Activated CD4-positive, alpha-beta T cell treated with anti-CD3 and anti-CD28 coated beads, Interleukin-2, amount 10 ng/mL, durations not matched to agents 7 days and 5 days (primary cell): ENCODE data around the gene PRICKLE2. TPM values are rescaled to one million over a fixed set of nuclear protein-coding genes. Genes with fewer than 3 reads are reported as not detected.

Experiments used
- CTCF ChIA-PET: fragments of 350-600 bp; sonication (Branson Sonifier 250); formaldehyde crosslinking; loops from one replicate; lab custom pipeline; 2021; ENCODE audit warnings: antibody characterized with exemption; lab: Charles Lee
- POLR2A ChIA-PET: fragments of 350-600 bp; sonication (Branson Sonifier 250); formaldehyde crosslinking; loops from one replicate; lab custom pipeline; 2021; ENCODE audit warnings: antibody characterized with exemption; lab: Charles Lee
- DNase-seq: peaks from one replicate; pipeline ENCODE4 v3.0.0-alpha.2; 2020
- H3K27ac Mint-ChIP-seq: one replicate; pipeline ENCODE4 v1.8.0; 2021; ENCODE audit warnings: mild to moderate bottlenecking, moderate library complexity, mixed read lengths
- H3K27me3 Mint-ChIP-seq: one replicate; pipeline ENCODE4 v1.8.0; 2021; ENCODE audit warnings: mixed read lengths
- H3K36me3 Mint-ChIP-seq: one replicate; pipeline ENCODE4 v1.8.0; 2021; ENCODE audit warnings: low read depth, mixed read lengths
- H3K4me1 Mint-ChIP-seq: one replicate; pipeline ENCODE4 v1.8.0; 2021; ENCODE audit warnings: mixed read lengths
- H3K4me3 Mint-ChIP-seq: one replicate; pipeline ENCODE4 v1.8.0; 2021; ENCODE audit warnings: mild to moderate bottlenecking, moderate library complexity, mixed read lengths
- H3K9me3 Mint-ChIP-seq: one replicate; pipeline ENCODE4 v1.8.0; 2021; ENCODE audit warnings: mixed read lengths
- total RNA-seq, 2 experiments: library from RNA; stranded (reverse); gene quantifications; one replicate each; pipeline ENCODE4 v1.2.3, GENCODE V29; 2021

The PRICKLE2 gene
- total RNA-seq, 2 experiments from 2014 or later, result not detected

DNA sequence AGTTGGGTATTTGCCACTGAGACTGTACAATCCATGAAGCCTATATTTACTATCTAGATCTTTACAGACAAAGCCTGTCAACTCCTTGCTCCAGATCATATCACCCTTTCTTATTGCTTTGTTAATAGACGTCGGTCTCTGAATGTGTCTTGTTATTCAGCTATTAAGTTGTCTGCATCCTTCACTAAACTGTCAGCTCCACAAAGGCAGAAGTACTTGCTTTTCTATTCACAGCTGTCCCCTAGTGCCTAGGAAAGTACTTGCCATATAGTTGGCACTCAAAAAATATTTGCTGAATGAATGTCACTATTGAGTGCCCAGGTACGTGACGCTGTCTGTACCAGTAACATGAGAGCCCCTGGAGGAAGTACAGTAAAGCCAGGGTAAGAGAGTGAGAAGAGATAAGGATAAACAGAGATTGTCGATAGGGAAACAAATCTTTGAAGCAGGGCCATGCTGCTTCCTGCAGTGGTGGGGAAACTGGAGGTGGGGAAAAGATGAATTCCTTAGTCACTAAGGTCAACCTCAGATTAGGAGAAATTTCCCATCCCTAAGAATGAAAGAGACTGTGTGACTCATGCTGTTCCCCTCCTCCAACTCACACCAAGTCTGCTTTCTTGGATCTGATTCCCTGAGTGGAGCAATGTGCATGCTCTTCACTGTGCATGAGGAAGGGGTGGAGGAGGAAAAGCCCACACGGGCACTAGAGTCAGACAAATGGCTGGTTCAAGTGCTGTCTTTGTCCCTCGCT lies 36.3 kb downstream of the PRICKLE2 start:
- ChIA-PET CTCF (no interaction called here), POLR2A (no interaction called here)
- no peak for DNase-seq
- Mint-ChIP-seq H3K4me1 (no peaks in the 10 kb centered on the region), H3K9me3 (no peaks in the 10 kb centered on the region), H3K27ac (no peak overlapping the region), H3K36me3 (no peaks in the 10 kb centered on the region), H3K4me3 (no peak overlapping the region), H3K27me3 (peaks cover 3% of the 10 kb centered on the region)

- POLR2A ChIA-PET, result no interaction called here
- Mint-ChIP-seq H3K4me3 (no peak overlapping the region), H3K4me1 (no peaks in the 10 kb centered on the region)
Observed at GRCh38 chr3:64187065-64187959, 38.0 kb downstream of the PRICKLE2 start.

GRCh38 chr3:64186667-64187064 lies 38.6 kb downstream of the PRICKLE2 start:
- ChIA-PET POLR2A (no interaction called here), CTCF (no interaction called here)
- Mint-ChIP-seq H3K27ac (no peak overlapping the region), H3K9me3 (no peaks in the 10 kb centered on the region), H3K27me3 (peaks cover 1% of the 10 kb centered on the region), H3K4me3 (no peak overlapping the region), H3K4me1 (no peaks in the 10 kb centered on the region), H3K36me3 (no peaks in the 10 kb centered on the region)
- DNase-seq, result no peak

More at GRCh38 chr3:64187065-64187959, 38.0 kb downstream of the PRICKLE2 start:
- H3K27ac Mint-ChIP-seq, result no peak overlapping the region
- H3K36me3 Mint-ChIP-seq, result no peaks in the 10 kb centered on the region
- H3K9me3 Mint-ChIP-seq, result no peaks in the 10 kb centered on the region
- DNase-seq, result no peak
- H3K27me3 Mint-ChIP-seq, result peaks cover 1% of the 10 kb centered on the region
- CTCF ChIA-PET, result interaction anchor here (1.0 kb wide), 1 partner anchor 164 kb away, joined by 4 read pairs; the partner anchor contains the start of gene PSMD6

DNA sequence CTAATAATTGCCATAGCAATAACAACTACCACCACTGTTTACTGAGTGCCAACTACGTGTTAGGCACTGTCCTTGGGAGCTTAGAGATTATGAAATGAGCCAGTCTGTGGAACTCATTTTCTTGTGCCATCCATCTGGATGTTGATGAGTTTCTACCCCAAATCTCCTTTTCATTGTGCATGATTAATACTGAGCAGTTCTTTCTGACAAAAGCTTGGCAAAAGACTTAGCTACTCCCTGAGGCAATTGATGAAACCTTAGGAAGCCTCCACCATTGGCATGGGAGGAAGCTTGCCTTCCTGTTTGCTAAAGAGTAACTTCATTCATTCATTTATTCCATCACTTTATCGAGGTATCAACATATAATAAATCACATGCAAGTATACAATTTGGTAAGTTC lies 39.8 kb downstream of the PRICKLE2 start:
- H3K27ac Mint-ChIP-seq, result no peak overlapping the region
- DNase-seq, result no peak
- H3K4me3 Mint-ChIP-seq, result no peak overlapping the region
- H3K36me3 Mint-ChIP-seq, result no peaks in the 10 kb centered on the region
- H3K9me3 Mint-ChIP-seq, result no peaks in the 10 kb centered on the region
- no peaks in the 10 kb centered on the region for H3K4me1 Mint-ChIP-seq
- peaks cover 1% of the 10 kb centered on the region for H3K27me3 Mint-ChIP-seq
- ChIA-PET POLR2A (no interaction called here), CTCF (no interaction called here)

DNA sequence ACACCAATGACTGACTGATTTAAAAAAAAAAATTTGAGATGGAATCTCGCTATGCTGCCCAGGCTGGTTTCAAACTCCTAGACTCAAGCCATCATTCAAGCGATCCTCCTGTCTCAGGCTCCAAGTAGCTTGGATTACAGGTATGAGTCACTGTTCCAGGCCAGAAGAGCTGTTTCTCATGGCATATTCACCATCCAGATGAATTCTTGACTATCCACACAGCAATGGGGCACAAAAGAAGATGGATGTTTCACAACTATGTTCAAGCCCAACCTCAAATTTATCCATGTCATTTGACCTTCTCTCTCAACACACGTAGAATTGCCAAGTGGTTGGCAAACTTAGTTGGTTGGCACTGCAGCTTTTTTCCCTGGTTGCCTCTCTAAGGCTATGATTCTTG lies 40.6 kb downstream of the PRICKLE2 start:
- Mint-ChIP-seq H3K27me3 (peaks cover 1% of the 10 kb centered on the region), H3K4me3 (no peak overlapping the region), H3K36me3 (no peaks in the 10 kb centered on the region), H3K9me3 (no peaks in the 10 kb centered on the region), H3K4me1 (no peaks in the 10 kb centered on the region), H3K27ac (no peak overlapping the region)
- no peak for DNase-seq
- ChIA-PET POLR2A (no interaction called here), CTCF (interaction anchor here (0.6 kb wide), 1 partner anchor 1588 kb away, joined by 4 read pairs; no protein-coding TSS in a partner anchor)

DNA sequence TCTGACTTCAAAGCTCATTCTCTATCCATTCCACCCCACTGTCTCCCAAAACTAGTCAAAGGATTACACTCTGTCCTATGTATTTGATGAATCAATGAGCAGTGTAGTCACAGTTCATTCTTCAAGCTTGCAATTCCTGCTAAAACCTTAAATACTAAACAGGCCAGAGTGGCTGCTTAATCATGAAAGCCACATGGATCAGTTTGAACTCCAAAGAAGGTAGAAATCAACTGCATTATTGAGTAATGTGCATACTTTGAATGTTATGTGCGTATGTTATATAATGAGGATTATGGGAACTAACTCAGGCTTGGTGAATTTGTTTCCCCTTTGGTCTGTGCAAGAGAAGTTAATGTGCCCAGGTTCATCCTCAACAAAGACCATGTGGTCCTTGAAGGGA lies 45.4 kb downstream of the PRICKLE2 start:
- Mint-ChIP-seq H3K4me3 (no peak overlapping the region), H3K27me3 (no peaks in the 10 kb centered on the region), H3K4me1 (no peaks in the 10 kb centered on the region), H3K36me3 (no peaks in the 10 kb centered on the region), H3K9me3 (no peaks in the 10 kb centered on the region), H3K27ac (no peak overlapping the region)
- ChIA-PET POLR2A (no interaction called here), CTCF (no interaction called here)
- no peak for DNase-seq

DNA sequence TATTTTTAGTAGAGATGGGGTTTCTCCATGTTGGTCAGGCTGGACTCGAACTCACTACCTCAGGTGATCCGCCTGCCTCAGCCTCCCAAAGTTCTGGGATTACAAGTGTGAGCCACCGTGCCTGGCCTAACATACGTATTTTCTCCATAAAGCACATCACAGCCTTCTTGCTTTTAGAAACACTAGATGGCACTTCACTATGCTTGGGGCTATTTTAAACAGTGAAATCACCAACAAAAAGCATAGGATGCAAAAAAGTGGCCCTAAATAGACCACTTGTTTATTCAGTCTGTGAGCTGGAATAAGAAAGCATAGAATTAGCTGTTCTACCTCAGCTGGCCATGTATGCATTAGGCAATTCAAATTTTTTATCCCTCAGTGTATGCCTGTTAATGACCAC lies 46.0 kb downstream of the PRICKLE2 start:
- no peak for DNase-seq
- Mint-ChIP-seq H3K27me3 (no peaks in the 10 kb centered on the region), H3K4me1 (no peaks in the 10 kb centered on the region), H3K9me3 (no peaks in the 10 kb centered on the region), H3K36me3 (no peaks in the 10 kb centered on the region), H3K4me3 (no peak overlapping the region), H3K27ac (no peak overlapping the region)
- CTCF ChIA-PET, result interaction anchor here (0.7 kb wide), 1 partner anchor 721 kb away, joined by 3 read pairs; no protein-coding TSS in a partner anchor
- POLR2A ChIA-PET, result no interaction called here

GRCh38 chr3:64178419-64178818 lies 46.8 kb downstream of the PRICKLE2 start:
- ChIA-PET CTCF (no interaction called here), POLR2A (no interaction called here)
- Mint-ChIP-seq H3K27ac (no peak overlapping the region), H3K4me1 (no peaks in the 10 kb centered on the region), H3K4me3 (no peak overlapping the region), H3K27me3 (no peaks in the 10 kb centered on the region), H3K36me3 (no peaks in the 10 kb centered on the region), H3K9me3 (no peaks in the 10 kb centered on the region)
- no peak for DNase-seq

DNA sequence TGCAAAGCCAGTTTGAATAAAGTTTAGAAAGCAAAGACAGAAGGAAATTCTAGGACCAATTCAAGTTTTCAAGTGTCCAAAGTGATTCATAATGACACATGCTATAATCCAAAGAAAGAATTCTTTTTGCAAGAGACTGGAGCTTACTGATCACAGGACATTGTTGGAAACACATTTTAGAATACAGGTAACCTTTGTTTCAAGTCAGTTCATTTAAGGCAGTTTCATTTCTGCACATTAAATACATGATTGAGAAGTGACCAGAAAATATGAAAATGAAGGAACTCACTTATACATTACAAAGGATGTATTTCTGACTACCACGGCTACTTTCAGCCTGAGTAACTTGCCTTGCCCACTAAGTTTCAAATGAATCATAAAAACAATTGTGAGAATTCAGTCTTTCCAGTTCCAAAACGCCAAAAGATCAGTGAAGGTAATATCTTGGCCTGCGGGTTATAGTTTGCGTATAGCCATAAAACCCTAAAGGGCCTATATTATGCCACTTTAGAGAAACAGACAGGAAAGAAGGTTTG lies 48.7 kb downstream of the PRICKLE2 start:
- Mint-ChIP-seq H3K36me3 (no peaks in the 10 kb centered on the region), H3K27ac (no peak overlapping the region), H3K27me3 (peaks cover 3% of the 10 kb centered on the region), H3K4me3 (no peak overlapping the region), H3K9me3 (no peaks in the 10 kb centered on the region), H3K4me1 (no peaks in the 10 kb centered on the region)
- CTCF ChIA-PET, result no interaction called here
- DNase-seq, result no peak
- POLR2A ChIA-PET, result no interaction called here

DNA sequence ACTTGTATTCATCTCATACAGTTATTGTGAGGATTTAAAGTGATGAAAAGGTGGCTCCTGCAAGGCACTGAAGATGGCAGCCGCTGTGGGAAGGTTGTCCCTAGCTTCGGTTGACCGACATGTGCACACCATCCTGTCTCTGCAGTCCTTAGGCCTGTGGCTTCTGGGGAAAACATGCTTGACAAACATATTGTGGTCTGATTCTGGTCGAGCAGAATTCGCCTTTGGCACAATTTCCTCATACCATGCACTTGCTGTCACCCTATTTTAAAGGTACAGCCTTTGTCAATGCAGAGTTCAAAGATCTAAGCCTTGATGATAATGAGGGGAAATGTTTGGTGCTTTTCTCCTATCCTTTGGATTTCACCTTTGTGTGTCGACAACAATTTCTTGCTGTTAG lies 50.9 kb downstream of the PRICKLE2 start:
- Mint-ChIP-seq H3K36me3 (no peaks in the 10 kb centered on the region), H3K27ac (no peak overlapping the region), H3K4me3 (no peak overlapping the region), H3K4me1 (no peaks in the 10 kb centered on the region), H3K9me3 (no peaks in the 10 kb centered on the region), H3K27me3 (peaks cover 3% of the 10 kb centered on the region)
- no peak for DNase-seq
- ChIA-PET CTCF (interaction anchor here (1.1 kb wide), 1 partner anchor 12 kb away, joined by 3 read pairs; no protein-coding TSS in a partner anchor), POLR2A (no interaction called here)

DNA sequence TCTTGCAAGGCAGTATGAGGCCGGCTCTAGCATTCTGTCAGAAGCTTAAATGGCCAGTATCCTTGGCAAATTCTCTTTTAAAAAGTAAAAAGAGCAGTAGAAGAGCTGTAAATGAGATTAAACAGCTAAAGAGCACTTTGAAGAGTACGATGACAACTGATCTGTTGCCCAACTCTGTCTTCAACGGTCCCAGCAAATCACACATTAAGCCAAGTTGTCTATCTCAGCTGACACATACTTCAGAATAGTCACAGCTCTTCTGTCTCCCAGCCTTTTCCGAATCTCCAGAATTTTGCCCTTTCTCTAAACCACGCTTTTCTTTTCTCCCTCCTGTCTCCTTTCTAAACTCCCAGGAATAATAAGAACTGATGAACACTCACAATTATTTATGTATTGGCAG lies 51.7 kb downstream of the PRICKLE2 start:
- Mint-ChIP-seq H3K4me1 (no peaks in the 10 kb centered on the region), H3K4me3 (no peak overlapping the region), H3K27ac (no peak overlapping the region), H3K9me3 (no peaks in the 10 kb centered on the region), H3K36me3 (no peaks in the 10 kb centered on the region), H3K27me3 (peaks cover 3% of the 10 kb centered on the region)
- CTCF ChIA-PET, result interaction anchor here (0.6 to 1.1 kb wide), 2 partner anchors 11 to 314 kb away, joined by 3 read pairs; no protein-coding TSS in a partner anchor
- no peak for DNase-seq
- POLR2A ChIA-PET, result no interaction called here

DNA sequence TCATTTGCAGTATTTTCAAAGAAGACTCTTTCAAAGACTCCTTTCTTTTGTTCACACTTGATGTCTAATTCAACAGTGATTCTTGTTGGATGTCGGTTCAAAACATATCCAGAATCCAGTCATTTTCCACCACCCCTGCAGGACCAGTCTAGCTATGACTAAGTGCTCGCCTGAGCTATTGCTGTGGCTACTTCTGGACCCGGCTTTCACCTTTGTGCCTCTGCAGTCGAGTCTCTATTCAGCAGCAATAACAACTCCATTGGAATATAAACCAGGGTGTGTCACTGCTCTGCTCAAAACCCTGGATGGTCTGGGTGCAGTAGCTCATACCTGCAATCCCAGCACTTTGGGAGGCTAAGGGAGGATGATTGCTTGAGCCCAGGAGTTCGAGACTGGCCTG lies 55.0 kb downstream of the PRICKLE2 start:
- CTCF ChIA-PET, result no interaction called here
- peaks cover 3% of the 10 kb centered on the region for H3K27me3 Mint-ChIP-seq

GRCh38 chr3:64167868-64168267 lies 57.4 kb downstream of the PRICKLE2 start:
- Mint-ChIP-seq H3K36me3 (no peaks in the 10 kb centered on the region), H3K4me3 (no peak overlapping the region), H3K4me1 (no peaks in the 10 kb centered on the region), H3K27me3 (peaks cover 3% of the 10 kb centered on the region), H3K9me3 (no peaks in the 10 kb centered on the region), H3K27ac (no peak overlapping the region)
- CTCF ChIA-PET, result interaction anchor here (0.5 kb wide), 1 partner anchor 195 kb away, joined by 8 read pairs; no protein-coding TSS in a partner anchor
- POLR2A ChIA-PET, result no interaction called here
- DNase-seq, result no peak

More for the DNA sequence above, 55.0 kb downstream of the PRICKLE2 start:
- Mint-ChIP-seq H3K36me3 (no peaks in the 10 kb centered on the region), H3K4me1 (no peaks in the 10 kb centered on the region), H3K4me3 (no peak overlapping the region), H3K27ac (no peak overlapping the region), H3K9me3 (no peaks in the 10 kb centered on the region)
- no peak for DNase-seq
- POLR2A ChIA-PET, result no interaction called here
